NCI-H748 (cell line): Measurements from ENCODE around the gene APLN.

Experiments
- DNase-seq: peaks from one replicate; lab custom pipeline; 2025; ENCODE audit not compliant: unreplicated experiment; lab: John Stamatoyannopoulos, UW

APLN gene, protein sequence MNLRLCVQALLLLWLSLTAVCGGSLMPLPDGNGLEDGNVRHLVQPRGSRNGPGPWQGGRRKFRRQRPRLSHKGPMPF

DNA sequence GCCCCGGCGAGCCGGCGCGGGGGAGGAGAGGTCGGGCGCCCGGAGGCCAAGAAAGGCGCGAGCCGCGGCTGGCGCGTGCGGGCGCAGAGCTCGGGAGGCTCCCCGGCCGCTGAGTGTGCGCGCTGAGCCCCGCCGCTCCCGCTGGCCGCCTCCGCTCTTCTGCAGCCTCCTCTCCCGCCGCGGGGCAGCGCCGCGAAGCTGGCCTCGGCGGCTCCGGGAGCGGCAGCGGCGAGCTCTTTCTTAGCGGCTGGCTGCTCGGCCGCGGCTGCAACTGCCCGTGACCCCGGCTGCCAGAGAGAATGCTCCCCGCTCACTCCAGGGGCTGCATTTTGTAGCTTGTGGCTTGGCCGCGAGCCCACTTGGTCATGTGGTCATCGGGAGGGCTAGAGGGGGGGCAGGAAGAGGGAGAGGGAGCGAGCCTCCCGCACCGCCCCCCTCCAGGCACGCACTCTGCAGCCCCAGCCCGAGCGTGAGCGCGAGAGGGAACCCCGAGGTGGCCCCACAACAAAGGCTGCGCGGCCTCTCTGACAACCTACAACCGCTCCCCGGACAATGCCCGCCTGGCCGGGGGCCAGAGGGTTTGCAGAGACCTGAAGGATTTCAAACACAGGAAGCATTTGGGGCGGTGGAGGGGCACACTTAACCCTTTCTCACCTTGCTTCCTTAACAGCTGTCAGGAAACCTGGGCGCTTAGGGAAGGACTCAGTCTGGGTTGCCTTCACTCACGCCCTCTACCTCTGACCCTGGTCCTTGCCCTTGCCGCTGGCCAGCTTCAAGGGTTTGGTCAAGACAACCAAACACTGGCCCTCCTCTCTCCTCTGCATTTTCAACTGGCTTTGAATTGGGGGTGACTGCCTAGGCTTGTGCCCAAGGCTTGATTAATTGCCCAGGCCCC, at the start of gene APLN:
Gene APLN (minus strand): TSS at position 305 of the 895 bp plus-strand sequence. CDS start 326 bp downstream, outside the sequence.
- DNase-seq = peak; percentile 70

DNA sequence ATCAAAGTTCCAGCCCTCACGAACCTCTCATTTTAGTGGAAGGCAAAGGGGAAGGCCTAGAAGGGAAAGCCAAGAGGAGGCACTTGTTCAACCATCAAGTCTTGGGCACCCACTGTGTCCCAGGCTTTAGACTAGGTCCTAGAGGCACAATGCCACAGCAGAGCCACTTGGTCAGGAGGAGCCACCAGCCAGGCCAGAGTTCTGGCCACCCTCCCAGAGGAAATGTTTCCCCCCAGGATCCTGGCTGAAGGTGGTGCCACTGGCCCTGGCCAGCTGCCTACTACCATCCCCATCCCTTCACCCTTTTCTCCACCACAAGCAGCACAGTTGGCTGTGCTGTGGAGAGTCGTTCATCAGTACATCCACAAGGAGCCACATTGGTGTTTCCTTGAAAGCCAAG, 49.7 kb upstream of the APLN start:
- no peak for DNase-seq

DNA sequence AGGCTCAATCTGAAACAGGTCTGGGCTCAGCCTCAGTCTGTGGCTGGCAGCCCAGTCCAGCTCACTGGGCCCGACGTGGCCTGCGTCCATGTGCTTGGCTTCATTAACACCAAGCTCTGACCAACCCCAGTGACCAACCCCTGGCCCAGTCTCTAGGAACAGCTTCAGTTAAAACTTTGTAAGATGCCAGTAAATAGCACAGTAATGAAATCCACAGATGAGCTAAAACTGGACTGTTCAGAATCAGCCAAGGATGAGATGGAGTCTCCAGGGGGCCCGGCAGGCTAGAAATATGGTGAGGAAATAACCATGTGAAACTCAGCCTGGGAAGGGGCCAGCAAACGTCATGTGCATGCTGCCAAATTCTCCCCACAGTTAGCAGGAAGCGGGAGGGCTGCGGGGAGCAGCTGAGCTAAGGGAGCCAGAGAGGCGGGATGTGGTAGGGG, 46.9 kb upstream of the APLN start:
- DNase-seq = no peak

DNA sequence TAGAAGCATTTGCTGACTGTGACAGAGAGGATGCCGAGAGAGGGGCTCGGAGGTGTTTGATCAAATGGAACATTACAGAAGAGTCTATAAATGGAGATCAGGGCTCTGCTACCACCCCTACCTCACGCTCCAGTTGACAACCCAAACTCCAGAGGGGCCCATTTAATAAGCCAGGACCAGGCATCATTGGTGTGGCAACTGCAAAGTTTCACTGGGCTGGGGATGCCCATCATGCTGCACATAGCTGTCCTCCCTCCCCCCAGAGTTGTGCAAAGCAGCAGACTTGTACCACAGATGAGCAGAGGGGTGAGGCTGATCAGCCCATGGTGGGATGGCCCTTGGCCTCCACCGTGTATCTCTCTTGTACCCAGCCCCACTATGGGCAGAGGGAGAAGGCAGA, 45.8 kb upstream of the APLN start:
- no peak for DNase-seq

DNA sequence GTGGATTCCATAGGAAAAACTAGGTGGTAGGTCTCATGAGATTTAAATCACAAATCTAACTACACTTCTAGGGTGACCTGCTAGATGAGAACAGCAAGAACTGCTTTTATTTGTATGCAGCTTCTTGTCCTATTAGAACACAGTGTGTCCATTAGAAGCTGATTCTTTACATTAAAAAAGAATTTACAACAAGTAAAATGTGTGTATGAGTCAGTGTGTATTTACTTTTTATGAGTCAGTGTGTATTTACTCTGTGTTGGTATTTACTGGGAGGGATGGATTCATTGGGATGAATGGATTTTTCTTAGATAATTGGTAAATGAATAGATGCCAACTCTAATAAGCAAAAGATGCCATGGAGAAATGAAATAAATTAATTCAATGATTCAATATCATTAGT, 43.4 kb upstream of the APLN start:
- no peak for DNase-seq

DNA sequence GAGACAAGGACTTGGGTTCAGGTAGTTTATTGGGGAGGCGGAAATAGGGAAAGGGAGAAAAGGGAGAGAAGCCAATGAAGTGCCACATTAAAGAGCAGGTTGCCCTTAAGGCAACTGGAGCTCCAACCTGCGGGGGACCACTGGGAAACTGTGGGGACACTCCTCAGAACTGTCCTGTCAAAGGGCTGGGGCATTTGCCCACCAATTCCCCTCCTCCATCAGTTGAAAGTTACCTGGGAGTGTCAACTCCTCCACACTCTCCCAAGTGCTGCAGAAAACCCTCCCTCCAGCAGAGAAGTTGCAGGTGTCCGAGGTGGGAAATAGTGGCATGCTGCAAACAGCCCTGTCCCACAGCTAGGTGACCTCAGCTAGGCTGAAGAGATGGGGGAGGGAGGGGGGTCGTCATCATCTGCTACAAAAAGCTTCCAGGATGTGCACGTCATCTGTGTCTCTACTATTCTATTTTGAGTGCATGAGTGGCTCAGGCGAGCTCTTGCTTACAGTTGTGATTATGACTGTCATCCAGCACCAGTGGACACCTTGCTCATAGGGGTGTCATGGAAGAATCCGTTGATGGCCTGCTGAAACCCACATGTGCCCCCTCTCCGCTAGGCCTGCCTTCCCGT, 42.6 kb upstream of the APLN start:
- no peak for DNase-seq

DNA sequence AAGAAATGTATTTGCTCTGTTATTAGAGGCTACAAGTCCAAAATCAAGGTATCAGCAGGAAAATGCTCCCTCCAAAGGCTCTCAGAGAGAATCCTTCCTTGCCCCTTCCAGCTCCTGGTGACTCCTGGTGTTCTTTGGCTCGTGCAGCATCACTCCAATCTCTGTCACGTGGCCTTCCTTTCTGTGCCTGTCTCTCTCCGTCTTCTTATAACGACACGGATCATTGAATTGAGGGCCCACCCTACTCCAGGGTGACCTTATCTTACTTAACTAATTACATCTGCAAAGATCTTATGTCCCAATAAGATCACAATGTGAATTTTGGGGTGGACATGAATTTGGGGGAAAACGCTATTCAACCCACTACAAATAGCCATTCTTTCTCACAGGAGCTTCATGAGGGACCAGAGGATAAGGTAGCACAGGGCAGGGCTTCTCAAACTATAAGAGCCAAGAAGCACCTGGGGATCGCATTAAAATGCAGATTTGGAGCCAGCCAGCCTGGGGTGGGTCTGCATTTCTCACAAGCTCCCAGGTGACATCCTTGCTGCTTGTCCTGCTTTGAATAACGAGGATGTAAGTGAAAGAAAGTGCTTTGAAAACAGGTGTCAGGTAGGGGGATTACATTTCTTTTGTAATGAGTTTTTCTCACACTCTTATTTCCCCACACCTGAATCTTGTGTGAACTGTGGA, 41.9 kb upstream of the APLN start:
- no peak for DNase-seq

DNA sequence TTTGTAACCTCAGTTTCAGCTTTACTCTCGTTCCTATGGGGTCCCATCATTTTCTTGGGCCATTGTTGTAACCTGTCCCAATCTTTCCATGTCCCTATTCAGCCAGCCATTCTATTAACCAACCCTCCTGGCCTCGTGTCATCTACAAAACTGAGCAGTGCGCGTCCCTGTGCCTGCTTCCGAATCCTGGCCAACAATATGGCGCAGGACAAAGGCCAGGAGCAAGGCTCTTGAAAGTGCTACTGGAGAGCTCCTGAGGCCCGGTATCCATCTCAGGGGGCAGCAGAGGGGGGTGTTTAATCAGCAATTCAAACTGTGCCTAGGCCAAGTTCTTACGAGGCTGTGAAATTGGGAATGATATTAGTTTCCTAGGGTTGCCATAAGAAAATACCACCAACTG, 41.2 kb upstream of the APLN start:
- DNase-seq = no peak

DNA sequence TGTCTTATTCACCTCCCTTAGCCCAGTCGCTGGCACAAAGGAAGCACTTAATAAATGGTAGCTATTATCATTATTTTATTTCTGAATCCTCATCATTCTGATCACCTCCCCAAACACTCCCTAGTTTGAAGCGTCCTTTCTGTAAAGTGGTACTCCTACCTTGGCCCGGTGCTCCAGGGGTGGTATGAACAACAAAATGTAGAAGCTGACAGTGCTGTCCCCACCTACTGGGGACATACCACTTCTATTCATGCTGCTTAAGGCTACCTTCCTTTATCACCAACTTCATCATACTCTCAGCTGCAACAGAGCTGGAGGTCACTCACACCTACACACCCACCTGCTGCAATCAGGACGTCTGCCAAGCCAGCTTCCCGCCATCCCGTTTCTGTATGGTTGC, 40.8 kb upstream of the APLN start:
- no peak for DNase-seq

DNA sequence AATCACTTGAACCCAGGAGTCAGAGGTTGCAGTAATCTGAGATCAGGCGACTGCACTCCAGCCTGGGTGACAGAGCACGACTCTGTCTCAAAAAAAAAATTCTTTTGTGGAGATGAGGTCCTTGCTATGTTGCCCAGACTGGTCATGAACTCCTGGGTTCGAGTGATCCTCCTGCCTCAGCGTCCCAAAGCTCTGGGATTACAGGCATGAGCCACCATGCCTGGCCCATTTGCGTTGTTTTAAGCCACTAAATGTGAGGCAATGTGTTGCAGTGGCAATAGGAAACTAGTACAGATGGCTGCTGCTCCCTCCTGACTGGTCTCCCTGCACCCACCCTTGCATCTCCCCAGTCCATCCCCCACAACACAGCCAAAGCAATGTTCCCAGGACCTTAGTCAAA, 40.0 kb upstream of the APLN start:
- DNase-seq = no peak

DNA sequence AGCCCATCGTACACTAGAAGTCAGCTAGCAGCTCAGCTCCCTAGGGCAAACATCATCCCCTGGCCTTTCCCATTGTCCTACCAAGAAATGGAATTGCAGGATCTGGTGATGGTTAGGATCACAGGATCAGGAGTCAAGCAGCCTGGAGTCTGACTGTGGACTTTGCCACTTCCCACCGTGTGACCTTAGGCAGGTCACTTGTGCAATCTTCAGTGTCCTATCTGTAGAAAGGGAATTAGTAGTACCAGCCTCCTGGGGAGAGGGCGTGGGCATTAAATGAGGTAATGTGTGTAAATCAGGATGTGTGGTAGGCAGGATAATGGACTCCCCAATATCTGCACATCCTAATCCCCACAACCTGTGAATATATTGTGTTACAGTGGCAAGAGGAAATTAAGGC, 38.6 kb upstream of the APLN start:
- DNase-seq = no peak

DNA sequence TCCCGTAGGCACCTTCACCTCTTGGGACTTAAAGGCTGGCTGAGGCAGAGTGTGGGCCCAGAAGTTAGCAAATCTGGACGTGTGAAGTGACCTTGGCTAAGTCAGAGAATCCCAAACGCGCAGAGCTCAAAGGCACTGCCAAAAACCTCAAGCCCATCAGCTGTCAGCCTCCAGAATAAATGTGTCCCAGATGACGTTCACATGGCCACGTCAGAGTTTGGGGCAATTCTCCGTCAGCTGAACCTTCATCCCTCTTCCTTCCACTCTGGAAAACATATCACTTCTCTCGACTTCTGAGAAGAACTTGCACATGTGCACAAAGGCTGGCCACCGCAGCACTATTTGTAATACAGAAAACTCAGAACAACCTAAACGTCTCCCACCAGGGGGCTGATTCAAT, 35.7 kb upstream of the APLN start:
- DNase-seq = no peak

DNA sequence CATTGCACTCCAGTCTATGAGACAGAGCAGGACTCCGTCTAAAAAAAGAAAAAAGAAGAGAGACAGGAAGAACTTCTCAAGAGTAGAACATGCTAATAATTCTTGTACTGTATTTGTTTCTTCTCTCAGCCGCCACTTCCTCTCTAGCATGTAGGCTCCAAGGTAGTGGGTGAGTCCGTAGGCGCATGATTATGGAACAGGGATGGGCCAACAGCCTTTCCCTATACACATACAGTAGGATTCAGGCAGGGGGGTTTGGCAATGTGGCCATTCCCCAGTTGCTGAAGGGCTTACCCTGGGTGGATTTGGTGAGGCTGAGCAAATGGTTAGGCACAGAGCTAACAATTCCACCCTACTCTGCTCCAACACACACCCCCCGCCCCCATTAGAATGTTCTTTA, 35.0 kb upstream of the APLN start:
- DNase-seq = no peak

DNA sequence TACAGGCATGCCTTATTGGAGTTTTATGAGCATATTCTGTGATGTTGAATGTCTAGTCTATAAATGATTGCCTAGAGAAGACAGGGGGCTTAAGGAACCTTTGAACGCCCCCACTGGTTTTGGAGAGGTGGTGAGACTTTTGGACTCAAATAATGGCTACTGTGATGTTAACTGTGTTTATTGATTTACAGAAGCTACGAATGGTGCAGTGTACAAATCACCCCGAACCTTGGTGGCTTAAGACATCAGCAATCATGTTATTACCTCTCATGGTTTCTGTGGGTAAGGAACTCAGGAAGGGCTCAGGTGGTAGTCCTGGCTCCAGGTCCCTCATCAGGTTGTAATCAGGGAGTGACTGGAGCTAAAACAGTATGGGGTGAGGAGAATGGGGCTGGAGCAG, 33.3 kb upstream of the APLN start:
- DNase-seq = no peak

DNA sequence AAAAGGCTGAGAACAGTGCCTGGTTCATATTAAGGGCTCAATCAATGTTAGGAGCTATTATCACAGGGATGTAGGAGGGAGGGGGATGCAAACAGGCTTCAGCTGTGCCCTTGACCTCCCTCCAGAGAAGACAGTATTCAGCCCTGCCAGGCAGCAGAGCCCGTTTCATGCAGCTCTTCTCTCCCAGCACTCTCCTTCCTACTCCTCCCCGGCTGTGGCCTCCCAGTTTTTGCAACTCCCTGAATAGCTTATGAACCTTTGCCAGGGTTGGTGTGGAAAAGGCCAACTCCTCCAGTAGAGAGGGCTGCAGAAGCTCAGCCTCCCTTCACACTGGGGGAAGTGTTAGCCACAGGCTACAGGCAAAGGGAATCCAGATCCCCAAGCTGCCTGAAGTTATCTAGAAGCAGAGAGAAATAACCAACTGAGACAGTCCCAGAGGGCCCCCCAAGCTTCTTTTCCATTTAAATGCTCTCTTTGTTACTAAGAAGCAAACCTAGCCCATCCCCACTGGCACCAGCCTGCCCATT, 31.7 kb upstream of the APLN start:
- no peak for DNase-seq

DNA sequence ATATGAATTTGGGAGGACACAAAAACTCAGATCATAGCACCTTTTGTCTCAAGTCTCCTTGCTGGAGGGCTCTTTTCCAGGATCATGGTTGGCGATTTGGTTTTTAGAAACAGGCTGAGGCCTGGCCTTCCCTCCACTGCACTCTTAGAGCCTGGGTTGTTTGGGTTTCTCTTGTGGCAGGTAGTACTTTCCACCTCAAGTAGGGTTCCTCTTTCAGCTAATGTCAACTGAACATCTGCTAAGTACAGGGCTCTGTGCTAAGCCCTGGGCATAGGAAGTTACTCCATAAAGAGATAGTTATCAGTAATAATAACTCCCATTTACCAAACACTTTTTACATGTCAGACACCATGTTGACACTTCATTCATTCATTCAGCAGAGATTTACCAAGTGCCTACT, 28.2 kb upstream of the APLN start:
- DNase-seq = no peak

DNA sequence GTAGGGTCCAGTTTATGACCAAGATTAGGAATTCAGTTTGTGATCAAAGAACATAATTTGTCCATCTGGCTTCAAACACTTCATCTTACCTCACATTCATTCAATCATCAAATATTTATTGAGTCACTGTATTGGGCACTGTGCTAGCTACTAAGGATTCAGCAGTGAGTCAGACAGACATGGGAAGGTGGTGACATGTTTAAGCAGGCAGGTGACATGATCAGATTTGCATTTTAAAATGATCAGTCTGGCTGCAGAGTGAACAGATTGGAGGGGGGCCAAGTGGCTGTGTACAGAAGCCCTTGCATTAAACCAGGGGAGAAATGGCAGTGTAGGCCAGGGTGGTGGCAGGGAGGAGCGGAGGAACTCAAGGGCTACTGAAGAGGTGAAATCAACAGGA, 25.1 kb upstream of the APLN start:
- DNase-seq = no peak

DNA sequence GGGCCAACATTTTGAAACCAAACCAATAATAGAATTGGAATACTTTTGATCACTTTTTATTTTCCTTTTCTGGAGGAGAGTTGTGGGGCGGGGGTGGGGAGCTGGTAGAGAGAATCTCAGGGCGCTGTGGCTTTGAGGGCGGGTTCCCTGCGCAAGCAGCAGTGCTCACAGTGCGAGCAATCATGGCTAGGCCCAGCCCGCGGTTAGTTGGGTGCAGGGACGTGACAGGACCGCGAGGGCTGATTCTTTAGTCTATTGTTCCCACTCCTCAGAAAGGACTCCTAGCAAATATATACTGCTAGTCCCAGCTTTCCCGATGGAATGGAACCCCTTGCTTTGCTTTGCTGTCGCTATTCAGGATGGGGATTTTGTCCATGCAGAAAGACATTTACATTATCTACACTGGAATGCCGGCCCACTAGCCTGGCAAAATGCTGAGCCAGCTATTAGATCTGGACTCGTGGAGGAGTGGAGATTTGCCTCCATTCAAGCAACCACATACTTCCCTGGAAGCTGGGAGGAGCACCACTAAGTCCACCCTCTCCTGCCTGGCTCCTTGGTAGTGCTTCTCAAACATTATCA, 23.9 kb upstream of the APLN start:
- DNase-seq = peak; percentile 72

DNA sequence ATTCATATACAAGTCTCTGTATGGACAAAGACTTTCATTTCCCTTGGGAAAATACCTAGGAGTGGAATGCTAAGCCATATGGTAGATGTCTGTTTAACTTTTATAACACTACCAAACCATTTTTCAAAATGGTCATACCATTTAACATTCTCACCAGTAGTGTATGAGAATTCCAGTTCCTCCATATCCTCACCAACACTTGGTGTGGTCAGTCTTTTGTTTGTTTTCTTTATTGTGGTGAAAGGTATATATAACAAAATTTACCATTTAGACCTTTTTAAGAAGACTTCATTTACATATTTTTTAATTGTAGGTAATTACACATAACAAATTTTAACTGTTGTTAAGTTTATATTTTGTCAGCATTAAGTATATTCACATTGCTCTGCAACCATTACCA, 12.7 kb upstream of the APLN start:
- no peak for DNase-seq

DNA sequence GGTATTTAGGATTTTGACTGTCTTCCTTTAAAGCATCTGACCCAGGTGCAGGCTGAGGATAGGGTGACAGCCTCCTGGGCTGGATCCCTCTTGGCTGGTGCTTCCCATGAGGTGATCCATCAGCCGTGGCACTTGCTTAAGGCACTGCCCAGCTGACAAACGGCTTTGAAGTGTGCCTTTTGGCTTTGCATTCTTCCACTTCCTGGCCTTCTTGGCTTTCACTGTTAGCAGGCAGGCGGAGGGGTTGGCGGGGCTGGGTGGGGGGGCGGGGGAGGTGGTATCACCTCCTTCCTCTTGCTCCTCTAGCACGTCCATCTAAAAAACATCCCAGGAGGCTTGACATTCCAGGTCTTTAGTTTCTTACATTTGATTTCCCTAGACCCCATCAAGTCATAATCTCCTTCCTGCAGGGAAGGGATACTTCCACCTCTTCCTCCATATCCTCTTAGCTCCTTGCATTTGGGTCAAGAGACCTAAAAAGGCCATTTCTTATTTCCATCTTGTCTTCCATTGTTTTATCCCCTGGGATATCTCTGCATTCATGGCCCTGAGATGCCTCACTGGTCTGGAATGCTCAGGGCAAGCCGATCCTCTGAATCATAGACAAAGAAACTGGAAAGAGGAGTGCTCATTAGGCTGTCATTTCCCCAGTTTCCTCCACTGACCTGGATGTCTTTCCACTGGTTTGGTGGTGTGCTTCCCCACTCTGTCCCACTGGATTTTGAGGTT, 11.3 kb upstream of the APLN start:
- DNase-seq = no peak

DNA sequence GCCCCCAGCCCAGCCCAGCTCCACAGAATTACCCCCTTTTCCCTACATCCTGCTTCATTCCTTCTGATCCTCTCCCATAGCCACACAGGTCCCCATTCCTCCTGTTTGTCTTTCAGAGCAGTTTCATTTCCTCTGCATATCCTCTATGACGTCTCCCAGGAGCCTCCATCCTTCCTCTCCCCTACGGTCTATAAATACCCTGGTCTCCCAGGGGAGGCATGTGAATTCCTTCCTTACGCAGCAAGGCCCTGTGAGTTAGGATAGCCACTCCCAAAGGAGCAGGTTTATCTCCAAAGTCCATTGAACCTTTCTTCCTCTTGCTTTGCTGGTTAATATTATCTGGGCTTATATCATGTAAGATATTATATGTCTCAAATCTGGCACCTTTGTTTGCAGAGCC, 8.4 kb upstream of the APLN start:
- no peak for DNase-seq
